HFFc6 (cell line): Measurements from ENCODE around the gene MFAP4. TPM values are rescaled to one million over a fixed set of nuclear protein-coding genes. Genes with fewer than 3 reads are reported as not detected.
A peak's percentile ranks its signal among the peaks of the same experiment; 100 is the strongest.

Source experiments
- DNase-seq: peaks from one replicate; pipeline ENCODE4 v3.0.0-alpha.2; 2018
- H3K27ac Mint-ChIP-seq: 2 replicates; pipeline ENCODE4 v1.8.0; 2020; ENCODE audit warnings: mild to moderate bottlenecking, mixed read lengths
- H3K27me3 Mint-ChIP-seq: 2 replicates; pipeline ENCODE4 v1.8.0; 2021; ENCODE audit warnings: mild to moderate bottlenecking, moderate library complexity, mixed read lengths; ENCODE audit not compliant: insufficient read depth
- H3K36me3 Mint-ChIP-seq: 2 replicates; pipeline ENCODE4 v1.8.0; 2021; ENCODE audit warnings: low read depth, mixed read lengths
- H3K4me1 Mint-ChIP-seq: 2 replicates; pipeline ENCODE4 v1.8.0; 2020; ENCODE audit warnings: low read depth, mixed read lengths
- H3K4me3 Mint-ChIP-seq: 2 replicates; pipeline ENCODE4 v1.8.0; 2020; ENCODE audit warnings: mild to moderate bottlenecking, moderate library complexity, mixed read lengths
- H3K9me3 Mint-ChIP-seq: 2 replicates; pipeline ENCODE4 v1.8.0; 2020; ENCODE audit warnings: mild to moderate bottlenecking, mixed read lengths
- total RNA-seq, 6 experiments: library from RNA; stranded (reverse); fragmentation: NEBNext Ultra II Directional; extraction: Animal tissue kit (Norgen Biotek cat#: 25700); gene quantifications; 2 replicates in 1 of 6; 3 replicates in 5 of 6; pipeline ENCODE4 v1.2.3, GENCODE V29; 2021
- TF ChIP-seq, protein P1 (sequence below): fragments of 200-600 bp; sonication (generic); IDR thresholded peaks from 2 replicates; pipeline ENCODE4 v1.5.0; 2021; ENCODE audit warnings: antibody characterized with exemption, mild to moderate bottlenecking

Gene MFAP4
- total RNA-seq, 6 experiments from 2014 or later, result 17.7 to 46.5 (median 22.0) TPM

DNA sequence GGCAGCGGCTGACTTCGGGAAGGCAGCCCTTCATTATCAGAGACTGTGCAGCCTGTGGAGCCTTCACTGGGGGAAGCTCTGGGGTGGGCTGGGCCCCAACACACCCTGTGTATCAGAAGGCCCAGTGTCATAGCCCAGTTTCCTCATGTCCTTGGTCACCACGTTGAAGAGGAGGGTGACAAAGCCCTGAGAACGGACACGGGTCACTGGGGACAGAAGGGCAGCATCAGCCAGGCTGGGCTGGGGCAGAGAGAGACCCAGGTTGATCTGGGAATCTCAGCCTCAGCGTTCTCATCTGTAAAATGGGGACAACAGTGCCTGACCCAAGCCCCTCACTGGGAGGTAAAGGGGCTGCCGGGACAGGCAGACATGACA, 43.7 kb downstream of the MFAP4 start:
- H3K27ac Mint-ChIP-seq, result no peak overlapping the region
- H3K4me3 Mint-ChIP-seq, result no peak overlapping the region
- no peaks in the 10 kb centered on the region for H3K9me3 Mint-ChIP-seq
- no peaks in the 10 kb centered on the region for H3K36me3 Mint-ChIP-seq
- TF ChIP-seq, protein P1, sequence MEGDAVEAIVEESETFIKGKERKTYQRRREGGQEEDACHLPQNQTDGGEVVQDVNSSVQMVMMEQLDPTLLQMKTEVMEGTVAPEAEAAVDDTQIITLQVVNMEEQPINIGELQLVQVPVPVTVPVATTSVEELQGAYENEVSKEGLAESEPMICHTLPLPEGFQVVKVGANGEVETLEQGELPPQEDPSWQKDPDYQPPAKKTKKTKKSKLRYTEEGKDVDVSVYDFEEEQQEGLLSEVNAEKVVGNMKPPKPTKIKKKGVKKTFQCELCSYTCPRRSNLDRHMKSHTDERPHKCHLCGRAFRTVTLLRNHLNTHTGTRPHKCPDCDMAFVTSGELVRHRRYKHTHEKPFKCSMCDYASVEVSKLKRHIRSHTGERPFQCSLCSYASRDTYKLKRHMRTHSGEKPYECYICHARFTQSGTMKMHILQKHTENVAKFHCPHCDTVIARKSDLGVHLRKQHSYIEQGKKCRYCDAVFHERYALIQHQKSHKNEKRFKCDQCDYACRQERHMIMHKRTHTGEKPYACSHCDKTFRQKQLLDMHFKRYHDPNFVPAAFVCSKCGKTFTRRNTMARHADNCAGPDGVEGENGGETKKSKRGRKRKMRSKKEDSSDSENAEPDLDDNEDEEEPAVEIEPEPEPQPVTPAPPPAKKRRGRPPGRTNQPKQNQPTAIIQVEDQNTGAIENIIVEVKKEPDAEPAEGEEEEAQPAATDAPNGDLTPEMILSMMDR, result no peak; the same call in 1 of the 2 replicates
- H3K4me1 Mint-ChIP-seq, result peaks cover 41% of the 10 kb centered on the region
- DNase-seq, result no peak
- no peaks in the 10 kb centered on the region; the same call in 1 of the 2 replicates for H3K27me3 Mint-ChIP-seq

GRCh38 chr17:19342611-19343255, 44.3 kb downstream of the MFAP4 start:
- Mint-ChIP-seq H3K27ac (no peak overlapping the region), H3K36me3 (no peaks in the 10 kb centered on the region), H3K4me1 (peaks cover 36% of the 10 kb centered on the region), H3K4me3 (no peak overlapping the region), H3K27me3 (no peaks in the 10 kb centered on the region; the same call in 1 of the 2 replicates), H3K9me3 (no peaks in the 10 kb centered on the region)
- TF ChIP-seq, protein P1, result no peak; the same call in 1 of the 2 replicates
- DNase-seq, result no peak

DNA sequence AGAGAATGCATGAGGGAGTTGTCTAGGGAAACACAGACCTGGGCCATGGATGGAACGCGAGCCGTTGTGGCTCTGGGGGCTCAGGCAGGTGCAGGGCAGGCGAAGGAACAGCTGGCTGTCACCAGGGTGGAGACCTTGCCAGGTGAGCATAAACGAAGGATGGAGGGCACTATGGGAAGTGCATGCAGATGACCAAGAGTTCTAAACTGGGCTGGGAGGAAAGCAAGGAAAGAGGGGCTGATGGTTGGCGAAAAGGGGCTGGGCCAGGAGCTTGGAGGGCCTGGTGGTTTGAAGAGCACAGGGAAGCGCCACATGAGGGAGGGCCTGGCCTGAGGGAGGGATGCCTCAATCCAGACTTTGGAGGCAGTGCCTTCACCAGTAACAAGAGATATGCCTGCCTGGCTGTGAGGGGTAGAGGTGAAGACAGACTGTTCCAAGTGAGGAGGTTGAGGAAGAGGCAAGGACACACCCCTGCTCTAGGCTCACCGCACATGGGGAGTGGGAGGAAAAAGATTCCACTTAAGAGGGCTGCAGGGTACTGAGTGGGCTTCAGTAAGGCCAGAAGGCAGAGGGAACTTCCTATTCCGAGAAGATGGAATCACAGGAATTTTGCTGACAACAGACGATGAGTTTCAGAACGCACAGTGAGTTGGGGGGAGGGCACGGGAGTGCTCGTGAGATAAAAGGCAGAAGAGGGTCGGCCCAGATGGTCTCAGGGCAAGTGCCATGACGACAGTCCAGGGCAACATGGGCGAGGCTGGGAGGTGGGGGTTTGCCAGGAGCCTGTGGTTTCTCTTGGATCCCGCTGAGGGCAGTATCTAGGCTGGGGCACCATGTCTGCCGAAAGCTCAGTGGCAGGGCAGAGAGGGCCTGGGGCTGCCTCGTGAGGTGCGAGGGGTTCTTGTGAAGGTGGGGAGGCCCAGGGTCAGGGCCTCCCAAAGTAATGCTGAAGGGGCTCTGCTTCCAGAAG, 45.1 kb downstream of the MFAP4 start:
- peak overlapping the region; percentile 18 for H3K27ac Mint-ChIP-seq
- DNase-seq, result no peak
- H3K27me3 Mint-ChIP-seq, result peaks cover 3% of the 10 kb centered on the region
- peak overlapping the region; percentile 48; the same call in 1 of the 2 replicates for H3K4me3 Mint-ChIP-seq
- TF ChIP-seq, protein P1, result no peak
- H3K4me1 Mint-ChIP-seq, result peaks cover 28% of the 10 kb centered on the region
- no peaks in the 10 kb centered on the region for H3K36me3 Mint-ChIP-seq
- no peaks in the 10 kb centered on the region for H3K9me3 Mint-ChIP-seq

GRCh38 chr17:19341211-19341631, 45.8 kb downstream of the MFAP4 start:
- TF ChIP-seq, protein P1, result no peak
- peaks cover 21% of the 10 kb centered on the region for H3K4me1 Mint-ChIP-seq
- no peak for DNase-seq
- H3K27ac Mint-ChIP-seq, result no peak overlapping the region; the same call in 1 of the 2 replicates
- H3K9me3 Mint-ChIP-seq, result no peaks in the 10 kb centered on the region
- no peak overlapping the region; the same call in 1 of the 2 replicates for H3K4me3 Mint-ChIP-seq
- H3K27me3 Mint-ChIP-seq, result peaks cover 4% of the 10 kb centered on the region
- H3K36me3 Mint-ChIP-seq, result no peaks in the 10 kb centered on the region

- peaks cover 15% of the 10 kb centered on the region for H3K4me1 Mint-ChIP-seq
- H3K27ac Mint-ChIP-seq, result no peak overlapping the region; the same call in 1 of the 2 replicates
- H3K36me3 Mint-ChIP-seq, result no peaks in the 10 kb centered on the region
- H3K27me3 Mint-ChIP-seq, result peaks cover 4% of the 10 kb centered on the region
- TF ChIP-seq, protein P1, result no peak
- no peak for DNase-seq
- no peak overlapping the region for H3K4me3 Mint-ChIP-seq
- H3K9me3 Mint-ChIP-seq, result no peaks in the 10 kb centered on the region
These were observed 47.6 kb downstream of the MFAP4 start for GRCh38 chr17:19339341-19339815.
